Liver (tissue), 9 donors: ENCODE data around the gene DDO. TPM values are rescaled to one million over a fixed set of nuclear protein-coding genes. Genes with fewer than 3 reads are reported as not detected.

Experiments
- DNase-seq: peaks from one replicate; pipeline ENCODE4 v3.0.0-alpha.2; 2017; ENCODE audit warnings: low spot score
- H3K27ac ChIP-seq, 2 donors: one replicate each; pipeline ENCODE4 v1.7.0; 2013; ENCODE audit warnings: inconsistent platforms in 2 of 2, low read length in 2 of 2, control low read depth in 1 of 2, low read depth in 1 of 2, mild to moderate bottlenecking in 1 of 2
- H3K27me3 ChIP-seq, 4 donors: one replicate each; pipeline versions ENCODE4 v1.6.1 to v1.7.0; 2013; ENCODE audit warnings: low read length in 3 of 4, inconsistent platforms in 1 of 4, mild to moderate bottlenecking in 1 of 4, moderate library complexity in 1 of 4; ENCODE audit not compliant: control insufficient read depth in 4 of 4, insufficient read depth in 4 of 4
- H3K36me3 ChIP-seq, 4 donors: one replicate each; pipeline versions ENCODE4 v1.6.1 to v1.7.0; 2013; ENCODE audit warnings: low read length in 3 of 4, mild to moderate bottlenecking in 3 of 4, low read depth in 1 of 4, moderate library complexity in 1 of 4; ENCODE audit not compliant: control insufficient read depth in 4 of 4, insufficient read depth in 3 of 4
- H3K4me1 ChIP-seq, 4 donors: one replicate each; pipeline versions ENCODE4 v1.6.1 to v1.7.0; 2013; ENCODE audit warnings: low read length in 3 of 4, mild to moderate bottlenecking in 3 of 4, moderate library complexity in 1 of 4; ENCODE audit not compliant: control insufficient read depth in 4 of 4, insufficient read depth in 4 of 4
- H3K4me3 ChIP-seq, 3 donors: one replicate each; pipeline versions ENCODE4 v1.6.1 to v1.7.0; 2013; ENCODE audit warnings: low read length in 3 of 3, control low read depth in 1 of 3, low read depth in 1 of 3, mild to moderate bottlenecking in 1 of 3
- H3K9ac ChIP-seq, 2 donors: one replicate each; pipeline ENCODE4 v1.7.0; 2013; ENCODE audit warnings: low read length in 2 of 2, mild to moderate bottlenecking in 2 of 2, moderate library complexity in 2 of 2, control low read depth in 1 of 2, low read depth in 1 of 2
- H3K9me3 ChIP-seq, 4 donors: one replicate each; pipeline versions ENCODE4 v1.6.1 to v1.7.0; 2013; ENCODE audit warnings: low read length in 3 of 4; ENCODE audit not compliant: control insufficient read depth in 4 of 4
- EGR1 ChIP-seq, 2 donors: IDR thresholded peaks; 2 replicates each; pipeline ENCODE4 v1.6.1; 2016 to 2018; ENCODE audit warnings: antibody characterized with exemption in 2 of 2, low read depth in 2 of 2
- FOXA1 ChIP-seq: IDR thresholded peaks from 2 replicates; pipeline ENCODE4 v1.6.1; 2016; ENCODE audit warnings: antibody characterized with exemption
- FOXA2 ChIP-seq: IDR thresholded peaks from 2 replicates; pipeline ENCODE4 v1.6.1; 2016; ENCODE audit warnings: antibody characterized with exemption
- GABPA ChIP-seq, 2 donors: IDR thresholded peaks in 1 of 2; conservative IDR thresholded peaks in 1 of 2; 2 replicates each; pipeline ENCODE4 v1.6.1; 2016; ENCODE audit warnings: antibody characterized with exemption in 2 of 2, mild to moderate bottlenecking in 1 of 2, moderate library complexity in 1 of 2
- HNF4A ChIP-seq, 2 donors: conservative IDR thresholded peaks; 2 replicates each; pipeline ENCODE4 v1.6.1; 2016; ENCODE audit warnings: antibody characterized with exemption in 2 of 2, mild to moderate bottlenecking in 2 of 2
- HNF4G ChIP-seq: IDR thresholded peaks from 2 replicates; pipeline ENCODE4 v1.6.1; 2016; ENCODE audit warnings: antibody characterized with exemption
- JUND ChIP-seq, 2 donors: IDR thresholded peaks; 2 replicates each; pipeline ENCODE4 v1.6.1; 2016; ENCODE audit warnings: antibody characterized with exemption in 2 of 2
- RAD21 ChIP-seq, 2 donors: IDR thresholded peaks; 2 replicates each; pipeline ENCODE4 v1.6.1; 2016; ENCODE audit warnings: antibody characterized with exemption in 2 of 2, mild to moderate bottlenecking in 2 of 2
- RXRA ChIP-seq, 2 donors: IDR thresholded peaks; 2 replicates each; pipeline ENCODE4 v1.6.1; 2017 to 2018; ENCODE audit warnings: antibody characterized with exemption in 2 of 2, mild to moderate bottlenecking in 1 of 2
- SP1 ChIP-seq: IDR thresholded peaks from 2 replicates; pipeline ENCODE4 v1.6.1; 2018; ENCODE audit warnings: antibody characterized with exemption, mild to moderate bottlenecking
- TAF1 ChIP-seq: conservative IDR thresholded peaks from 2 replicates; pipeline ENCODE4 v1.6.1; 2016; ENCODE audit warnings: antibody characterized with exemption, mild to moderate bottlenecking
- YY1 ChIP-seq: IDR thresholded peaks from 2 replicates; pipeline ENCODE4 v1.6.1; 2016; ENCODE audit warnings: antibody characterized with exemption, mild to moderate bottlenecking
- WGBS: extraction: QIAGEN DNeasy Blood & Tissue Kit; methylation state at CpG from one replicate; pipeline ENCODE4 v1.1.7; 2013; 5-methylcytosine and 5-hydroxymethylcytosine counted together
- polyA plus RNA-seq, 2 donors: library from polyadenylated mRNA; stranded (reverse) in 1 of 2; unstranded in 1 of 2; fragments of 200-250 nt in 1 of 2; fragments of >200 nt in 1 of 2; fragmentation: Nextera tagmentation in 1 of 2; extraction: Ambion mirVana in 1 of 2; gene quantifications; one replicate each; pipeline versions ENCODE4 v1.2.1 to v1.2.3, GENCODE V29; 2013 to 2015
- total RNA-seq, 2 donors: library from RNA; depleted of rRNA; stranded (reverse); fragments of >200 nt; gene quantifications; one replicate each; pipeline ENCODE4 v1.2.3, GENCODE V29; 2014
- TF ChIP-seq, protein P1 (sequence below): IDR thresholded peaks from 2 replicates; pipeline ENCODE4 v1.6.1; 2016; ENCODE audit warnings: antibody characterized with exemption
- TF ChIP-seq, protein P2 (sequence below): IDR thresholded peaks from 2 replicates; pipeline ENCODE4 v1.6.1; 2016; ENCODE audit warnings: antibody characterized with exemption, mild to moderate bottlenecking
- TF ChIP-seq, protein P3 (sequence below): IDR thresholded peaks from 2 replicates; pipeline ENCODE4 v1.6.1; 2016; ENCODE audit warnings: antibody characterized with exemption
- TF ChIP-seq, protein P4 (sequence below): IDR thresholded peaks from 2 replicates; pipeline ENCODE4 v1.6.1; 2016; ENCODE audit warnings: antibody characterized with exemption
- TF ChIP-seq, protein P5 (sequence below): fragments of 150-350 bp; IDR thresholded peaks from 2 replicates; pipeline ENCODE4 v1.5.1; 2017; ENCODE audit warnings: improper control_type of control experiment, low read depth, low read length; ENCODE audit not compliant: missing input control
- donor health status: healthy.
- donor health status: healthy.
- donor health status: healthy.
- donor health status: healthy.
- donor health status: healthy.

Gene DDO
- total and polyA plus RNA-seq, 4 donors, result 4.9 to 11.1 (median 7.0) TPM

DNA sequence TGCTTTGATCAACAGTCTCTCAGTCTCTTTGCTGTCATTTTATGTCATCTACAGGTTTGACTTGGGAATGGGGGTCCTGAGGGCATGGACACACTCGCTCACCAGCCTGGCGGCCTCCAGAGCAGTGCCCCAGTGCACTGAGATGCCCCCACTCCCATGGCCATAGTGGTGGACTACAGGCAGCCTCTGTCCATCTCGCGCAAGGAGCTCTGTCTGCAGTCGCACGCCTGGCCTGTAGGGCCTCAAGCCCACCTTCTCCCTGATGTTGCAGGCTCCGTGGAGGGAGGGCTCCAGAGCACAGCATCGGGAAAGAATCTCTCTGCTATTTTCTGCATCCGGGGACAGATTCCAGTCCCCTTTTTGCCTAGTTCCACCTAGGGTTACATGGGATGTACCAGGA, 22.6 kb downstream of the DDO start:
- Histone ChIP-seq H3K4me3 (no peak overlapping the region), H3K9ac (no peak overlapping the region), H3K27me3 (no peaks in the 10 kb centered on the region), H3K36me3 (peaks cover 0 to 8% (median 3%) of the 10 kb centered on the region in 4 donors), H3K9me3 (no peaks in the 10 kb centered on the region), H3K27ac (no peak overlapping the region), H3K4me1 (no peaks in the 10 kb centered on the region)
- DNase-seq, result no peak
- TF ChIP-seq GABPA (IDR thresholded peaks at IDR 0.05 in 1 of 2, conservative IDR thresholded peaks at IDR 0.05 in 1 of 2) (no peak), HNF4A (conservative IDR thresholded peaks at IDR 0.05) (no peak), RXRA (IDR thresholded peaks at IDR 0.05) (no peak), RAD21 (IDR thresholded peaks at IDR 0.05) (no peak), JUND (IDR thresholded peaks at IDR 0.05) (no peak), TAF1 (no peak), HNF4G (no peak), SP1 (no peak), FOXA1 (no peak), EGR1 (IDR thresholded peaks at IDR 0.05; ENCODE audit: low read depth in 2 of 2) (no peak), YY1 (no peak), FOXA2 (no peak)
- TF ChIP-seq, protein P1, sequence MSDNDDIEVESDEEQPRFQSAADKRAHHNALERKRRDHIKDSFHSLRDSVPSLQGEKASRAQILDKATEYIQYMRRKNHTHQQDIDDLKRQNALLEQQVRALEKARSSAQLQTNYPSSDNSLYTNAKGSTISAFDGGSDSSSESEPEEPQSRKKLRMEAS, result no peak
- TF ChIP-seq, protein P2, sequence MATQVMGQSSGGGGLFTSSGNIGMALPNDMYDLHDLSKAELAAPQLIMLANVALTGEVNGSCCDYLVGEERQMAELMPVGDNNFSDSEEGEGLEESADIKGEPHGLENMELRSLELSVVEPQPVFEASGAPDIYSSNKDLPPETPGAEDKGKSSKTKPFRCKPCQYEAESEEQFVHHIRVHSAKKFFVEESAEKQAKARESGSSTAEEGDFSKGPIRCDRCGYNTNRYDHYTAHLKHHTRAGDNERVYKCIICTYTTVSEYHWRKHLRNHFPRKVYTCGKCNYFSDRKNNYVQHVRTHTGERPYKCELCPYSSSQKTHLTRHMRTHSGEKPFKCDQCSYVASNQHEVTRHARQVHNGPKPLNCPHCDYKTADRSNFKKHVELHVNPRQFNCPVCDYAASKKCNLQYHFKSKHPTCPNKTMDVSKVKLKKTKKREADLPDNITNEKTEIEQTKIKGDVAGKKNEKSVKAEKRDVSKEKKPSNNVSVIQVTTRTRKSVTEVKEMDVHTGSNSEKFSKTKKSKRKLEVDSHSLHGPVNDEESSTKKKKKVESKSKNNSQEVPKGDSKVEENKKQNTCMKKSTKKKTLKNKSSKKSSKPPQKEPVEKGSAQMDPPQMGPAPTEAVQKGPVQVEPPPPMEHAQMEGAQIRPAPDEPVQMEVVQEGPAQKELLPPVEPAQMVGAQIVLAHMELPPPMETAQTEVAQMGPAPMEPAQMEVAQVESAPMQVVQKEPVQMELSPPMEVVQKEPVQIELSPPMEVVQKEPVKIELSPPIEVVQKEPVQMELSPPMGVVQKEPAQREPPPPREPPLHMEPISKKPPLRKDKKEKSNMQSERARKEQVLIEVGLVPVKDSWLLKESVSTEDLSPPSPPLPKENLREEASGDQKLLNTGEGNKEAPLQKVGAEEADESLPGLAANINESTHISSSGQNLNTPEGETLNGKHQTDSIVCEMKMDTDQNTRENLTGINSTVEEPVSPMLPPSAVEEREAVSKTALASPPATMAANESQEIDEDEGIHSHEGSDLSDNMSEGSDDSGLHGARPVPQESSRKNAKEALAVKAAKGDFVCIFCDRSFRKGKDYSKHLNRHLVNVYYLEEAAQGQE, result no peak
- TF ChIP-seq, protein P3, sequence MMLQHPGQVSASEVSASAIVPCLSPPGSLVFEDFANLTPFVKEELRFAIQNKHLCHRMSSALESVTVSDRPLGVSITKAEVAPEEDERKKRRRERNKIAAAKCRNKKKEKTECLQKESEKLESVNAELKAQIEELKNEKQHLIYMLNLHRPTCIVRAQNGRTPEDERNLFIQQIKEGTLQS, result no peak
- TF ChIP-seq, protein P4, sequence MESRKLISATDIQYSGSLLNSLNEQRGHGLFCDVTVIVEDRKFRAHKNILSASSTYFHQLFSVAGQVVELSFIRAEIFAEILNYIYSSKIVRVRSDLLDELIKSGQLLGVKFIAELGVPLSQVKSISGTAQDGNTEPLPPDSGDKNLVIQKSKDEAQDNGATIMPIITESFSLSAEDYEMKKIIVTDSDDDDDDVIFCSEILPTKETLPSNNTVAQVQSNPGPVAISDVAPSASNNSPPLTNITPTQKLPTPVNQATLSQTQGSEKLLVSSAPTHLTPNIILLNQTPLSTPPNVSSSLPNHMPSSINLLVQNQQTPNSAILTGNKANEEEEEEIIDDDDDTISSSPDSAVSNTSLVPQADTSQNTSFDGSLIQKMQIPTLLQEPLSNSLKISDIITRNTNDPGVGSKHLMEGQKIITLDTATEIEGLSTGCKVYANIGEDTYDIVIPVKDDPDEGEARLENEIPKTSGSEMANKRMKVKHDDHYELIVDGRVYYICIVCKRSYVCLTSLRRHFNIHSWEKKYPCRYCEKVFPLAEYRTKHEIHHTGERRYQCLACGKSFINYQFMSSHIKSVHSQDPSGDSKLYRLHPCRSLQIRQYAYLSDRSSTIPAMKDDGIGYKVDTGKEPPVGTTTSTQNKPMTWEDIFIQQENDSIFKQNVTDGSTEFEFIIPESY, result no peak
- TF ChIP-seq, protein P5, sequence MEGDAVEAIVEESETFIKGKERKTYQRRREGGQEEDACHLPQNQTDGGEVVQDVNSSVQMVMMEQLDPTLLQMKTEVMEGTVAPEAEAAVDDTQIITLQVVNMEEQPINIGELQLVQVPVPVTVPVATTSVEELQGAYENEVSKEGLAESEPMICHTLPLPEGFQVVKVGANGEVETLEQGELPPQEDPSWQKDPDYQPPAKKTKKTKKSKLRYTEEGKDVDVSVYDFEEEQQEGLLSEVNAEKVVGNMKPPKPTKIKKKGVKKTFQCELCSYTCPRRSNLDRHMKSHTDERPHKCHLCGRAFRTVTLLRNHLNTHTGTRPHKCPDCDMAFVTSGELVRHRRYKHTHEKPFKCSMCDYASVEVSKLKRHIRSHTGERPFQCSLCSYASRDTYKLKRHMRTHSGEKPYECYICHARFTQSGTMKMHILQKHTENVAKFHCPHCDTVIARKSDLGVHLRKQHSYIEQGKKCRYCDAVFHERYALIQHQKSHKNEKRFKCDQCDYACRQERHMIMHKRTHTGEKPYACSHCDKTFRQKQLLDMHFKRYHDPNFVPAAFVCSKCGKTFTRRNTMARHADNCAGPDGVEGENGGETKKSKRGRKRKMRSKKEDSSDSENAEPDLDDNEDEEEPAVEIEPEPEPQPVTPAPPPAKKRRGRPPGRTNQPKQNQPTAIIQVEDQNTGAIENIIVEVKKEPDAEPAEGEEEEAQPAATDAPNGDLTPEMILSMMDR, result no peak
- whole genome bisulfite sequencing, result 88% methylated on average over 9 of the region's 9 CpGs
